ENCODE results near the gene PIM2. TPM values are rescaled to one million over a fixed set of nuclear protein-coding genes. Genes with fewer than 3 reads are reported as not detected.

Gene PIM2
- total RNA-seq, 4 donors from 2014 or later, result 9.6 to 14.0 (median 11.5) TPM

DNA sequence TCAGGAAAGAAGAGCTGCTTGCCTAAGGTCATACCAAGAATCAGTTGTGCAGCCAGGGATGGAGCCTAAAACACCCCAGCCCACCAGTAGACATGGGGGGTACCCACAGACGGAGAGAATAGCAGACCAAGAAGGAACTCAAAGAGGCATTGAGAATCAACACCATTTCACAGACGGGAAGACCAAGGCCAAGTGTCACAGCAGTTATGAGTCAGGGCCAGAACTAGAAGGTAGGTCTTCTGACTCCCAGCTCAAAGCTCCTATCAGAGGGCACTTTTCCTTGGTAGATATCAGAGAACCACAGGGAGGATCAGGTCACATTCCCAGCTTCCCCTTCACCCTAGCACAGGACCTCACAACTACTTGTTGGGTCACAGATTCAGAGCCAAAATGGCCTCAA is 24.1 kb upstream of the PIM2 start:
- no peak for DNase-seq (ENCODE audit: low spot score)
- ATAC-seq (ENCODE audit: low FRiP score), result no peak
- TF ChIP-seq, protein P1, sequence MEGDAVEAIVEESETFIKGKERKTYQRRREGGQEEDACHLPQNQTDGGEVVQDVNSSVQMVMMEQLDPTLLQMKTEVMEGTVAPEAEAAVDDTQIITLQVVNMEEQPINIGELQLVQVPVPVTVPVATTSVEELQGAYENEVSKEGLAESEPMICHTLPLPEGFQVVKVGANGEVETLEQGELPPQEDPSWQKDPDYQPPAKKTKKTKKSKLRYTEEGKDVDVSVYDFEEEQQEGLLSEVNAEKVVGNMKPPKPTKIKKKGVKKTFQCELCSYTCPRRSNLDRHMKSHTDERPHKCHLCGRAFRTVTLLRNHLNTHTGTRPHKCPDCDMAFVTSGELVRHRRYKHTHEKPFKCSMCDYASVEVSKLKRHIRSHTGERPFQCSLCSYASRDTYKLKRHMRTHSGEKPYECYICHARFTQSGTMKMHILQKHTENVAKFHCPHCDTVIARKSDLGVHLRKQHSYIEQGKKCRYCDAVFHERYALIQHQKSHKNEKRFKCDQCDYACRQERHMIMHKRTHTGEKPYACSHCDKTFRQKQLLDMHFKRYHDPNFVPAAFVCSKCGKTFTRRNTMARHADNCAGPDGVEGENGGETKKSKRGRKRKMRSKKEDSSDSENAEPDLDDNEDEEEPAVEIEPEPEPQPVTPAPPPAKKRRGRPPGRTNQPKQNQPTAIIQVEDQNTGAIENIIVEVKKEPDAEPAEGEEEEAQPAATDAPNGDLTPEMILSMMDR (IDR thresholded peaks at IDR 0.05), result no peak

DNA sequence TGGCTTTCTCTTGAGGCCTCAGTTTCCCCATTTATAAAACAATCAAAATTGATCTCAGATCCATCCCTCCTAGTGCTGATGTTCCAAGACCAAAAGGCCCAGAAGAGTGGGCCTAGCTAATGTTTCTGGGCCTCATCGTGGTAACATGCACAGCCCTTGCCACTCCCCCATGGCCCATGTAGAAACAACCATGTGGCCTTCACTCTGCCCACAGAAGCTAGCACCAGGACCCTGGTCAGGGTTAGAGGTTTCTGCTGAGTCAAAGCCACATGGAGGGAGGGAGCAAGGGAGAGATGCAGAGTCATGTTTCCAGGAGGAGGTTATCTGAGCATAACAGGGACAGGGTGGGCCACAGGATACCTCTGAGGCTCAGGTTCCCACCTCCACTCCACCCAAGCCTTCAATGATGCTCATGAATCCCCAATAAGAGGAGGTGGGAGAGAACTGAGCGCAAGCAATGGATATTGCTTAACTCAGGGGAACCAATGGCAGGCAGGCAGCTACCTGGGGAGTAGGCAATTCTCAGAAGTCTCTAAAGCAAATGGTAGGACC is 21.7 kb upstream of the PIM2 start:
- no peak for ATAC-seq (ENCODE audit: low FRiP score)
- TF ChIP-seq, protein P1 (IDR thresholded peaks at IDR 0.05), result no peak
- DNase-seq (ENCODE audit: low spot score), result no peak

DNA sequence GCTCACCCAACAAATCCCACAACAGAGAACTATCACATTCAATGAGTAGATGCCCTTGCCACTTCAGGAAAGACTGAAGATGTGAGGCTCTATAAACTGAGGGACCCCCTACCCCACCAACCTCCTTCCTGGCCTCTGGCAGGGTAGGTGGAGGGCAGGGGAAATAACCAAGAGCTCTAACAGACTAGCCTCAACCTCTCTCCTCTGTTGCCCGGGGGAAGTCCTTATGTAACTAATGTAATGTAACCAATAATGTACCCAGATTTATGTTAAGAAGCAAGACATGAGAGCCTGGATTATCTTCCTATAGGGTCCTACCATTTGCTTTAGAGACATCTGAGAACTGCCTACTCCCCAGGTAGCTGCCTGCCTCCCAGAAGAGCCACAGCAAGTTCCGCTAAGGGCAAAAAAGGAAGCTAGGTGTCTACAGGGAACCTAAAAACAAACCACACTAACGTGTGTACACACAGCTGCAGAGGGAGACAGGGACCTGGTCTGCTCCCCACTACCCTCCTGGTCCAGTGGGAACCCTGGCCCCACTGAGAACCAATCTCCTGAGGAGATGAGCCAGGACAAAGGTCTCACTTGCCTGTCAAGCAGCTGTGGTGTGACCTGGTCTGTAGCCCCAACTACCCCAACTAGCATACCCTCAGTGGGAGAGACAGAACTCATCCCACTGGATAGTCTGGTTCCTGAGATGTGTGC is 20.9 kb upstream of the PIM2 start:
- DNase-seq (ENCODE audit: low spot score), result no peak
- ATAC-seq (ENCODE audit: low FRiP score), result no peak
- TF ChIP-seq, protein P1 (IDR thresholded peaks at IDR 0.05), result no peak

DNA sequence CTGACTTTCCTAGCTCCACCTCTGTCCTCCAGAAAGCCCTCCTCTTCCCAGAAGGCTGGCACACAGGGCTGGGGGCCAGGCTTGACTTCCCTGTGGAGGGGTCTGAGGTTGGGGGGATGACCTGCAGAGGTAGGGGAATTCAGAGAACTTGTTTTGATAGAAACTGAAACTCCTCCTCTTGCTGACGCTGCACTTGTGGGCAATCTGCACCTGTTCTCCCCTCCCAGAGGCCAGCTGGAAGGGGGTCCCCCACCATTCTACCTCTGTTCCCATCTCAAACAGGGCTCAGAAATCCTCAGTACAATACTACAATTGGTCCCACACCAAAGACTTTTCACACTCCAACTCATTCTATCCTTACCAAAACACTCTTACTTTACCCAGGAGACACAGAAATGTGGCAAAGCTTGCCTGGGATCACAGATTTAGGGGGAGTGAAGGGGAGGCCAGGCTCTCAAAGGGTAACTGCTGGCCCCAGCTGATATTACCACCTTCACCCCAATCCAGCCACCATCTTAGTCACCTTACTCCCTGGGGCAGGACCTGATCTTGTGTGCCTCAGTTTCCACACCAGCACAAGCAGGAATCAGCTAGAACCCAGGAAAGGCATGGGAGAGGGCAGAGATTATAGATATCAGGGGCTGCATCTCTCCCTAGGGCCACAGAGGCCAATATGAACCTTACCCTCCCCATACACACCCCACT is 20.0 kb upstream of the PIM2 start:
- TF ChIP-seq, protein P1 (IDR thresholded peaks at IDR 0.05), result no peak
- no peak for ATAC-seq (ENCODE audit: low FRiP score)
- no peak for DNase-seq (ENCODE audit: low spot score)

DNA sequence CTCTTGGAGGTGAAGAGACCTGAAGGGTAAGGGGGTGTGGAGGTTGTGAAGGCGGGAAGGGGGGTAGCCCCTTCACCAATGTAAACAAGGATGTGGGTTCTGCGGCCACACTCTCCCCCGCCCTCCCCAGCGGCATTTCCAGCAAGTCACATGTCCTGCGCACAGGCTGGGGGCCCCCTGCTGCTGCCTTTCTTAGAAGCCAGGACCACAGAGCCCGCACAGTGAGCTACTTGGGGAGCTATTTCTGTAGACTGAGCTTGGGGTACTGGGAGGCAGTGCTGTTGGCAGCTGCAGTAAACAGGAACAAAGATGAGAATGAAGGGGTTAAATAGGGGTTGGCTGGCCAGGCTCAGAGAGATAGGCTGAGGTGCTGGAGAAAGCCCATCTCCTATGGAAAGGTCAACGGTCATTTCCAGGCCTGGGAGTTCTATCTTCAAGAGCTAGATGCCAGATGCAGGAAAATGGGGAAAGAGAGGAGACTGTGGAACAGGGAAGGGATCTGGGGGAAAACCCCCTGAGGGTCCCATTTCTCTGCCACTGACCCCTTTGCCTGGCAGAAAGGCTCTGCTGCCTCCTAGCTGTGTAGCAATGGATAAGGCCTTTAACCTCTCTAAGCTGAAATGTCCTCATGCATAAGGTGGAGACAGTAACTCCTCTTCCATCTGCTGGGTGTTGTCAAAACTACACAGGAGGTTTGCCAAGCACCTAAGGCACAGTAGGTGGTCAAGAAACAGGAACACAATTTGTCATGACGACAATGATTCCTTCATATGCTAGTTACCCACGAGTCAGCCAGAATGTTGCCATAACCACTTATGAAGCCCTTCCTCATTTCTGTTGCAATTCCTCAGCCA is 18.5 kb upstream of the PIM2 start:
- no peak for DNase-seq (ENCODE audit: low spot score)
- ATAC-seq (ENCODE audit: low FRiP score), result peak; percentile 13
- TF ChIP-seq, protein P1 (IDR thresholded peaks at IDR 0.05), result no peak

DNA sequence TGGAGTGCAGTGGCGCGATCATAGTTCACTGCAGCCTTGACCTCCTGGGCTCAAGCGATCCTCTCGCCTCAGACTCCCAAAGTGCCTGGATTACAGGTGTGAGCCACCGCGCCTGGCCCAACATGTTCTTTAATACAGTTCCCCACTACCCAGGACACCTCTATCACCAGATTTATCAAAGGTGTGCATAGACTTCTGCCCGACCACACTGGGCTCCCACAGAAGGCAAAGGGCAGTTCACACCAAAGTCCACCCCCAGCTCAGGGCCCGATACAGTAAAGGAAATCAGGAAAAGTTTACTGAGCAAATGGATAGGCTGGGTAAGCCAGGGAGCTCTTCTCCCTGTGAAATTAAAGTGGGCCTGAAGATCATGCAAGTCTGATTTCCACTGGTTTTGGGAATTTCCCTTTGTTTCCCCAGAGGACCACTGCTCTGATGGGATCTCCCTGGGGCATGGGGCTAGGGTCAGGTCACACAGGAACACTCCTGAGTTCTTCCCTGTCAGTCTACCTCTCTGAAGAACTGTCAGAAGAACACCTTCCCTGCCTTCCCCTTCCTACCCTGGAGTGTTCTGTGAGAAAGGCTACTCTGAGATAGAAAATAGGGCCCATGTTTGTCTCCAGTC is 17.7 kb upstream of the PIM2 start:
- no peak for DNase-seq (ENCODE audit: low spot score)
- TF ChIP-seq, protein P1 (IDR thresholded peaks at IDR 0.05), result no peak
- no peak for ATAC-seq (ENCODE audit: low FRiP score)

All from omental fat pad (tissue), 4 donors.